ENCODE results near the gene STEAP1B. TPM values are rescaled to one million over a fixed set of nuclear protein-coding genes. Genes with fewer than 3 reads are reported as not detected.
"Not testable (repeated sequence)": the region's sequence is repeated elsewhere in the genome, so short reads cannot be mapped to it uniquely, and the experiment has no call there.

The STEAP1B gene
- polyA plus RNA-seq, 1 of the 3 experiments (the other 2 are of a cell fraction): 14.7 TPM

DNA sequence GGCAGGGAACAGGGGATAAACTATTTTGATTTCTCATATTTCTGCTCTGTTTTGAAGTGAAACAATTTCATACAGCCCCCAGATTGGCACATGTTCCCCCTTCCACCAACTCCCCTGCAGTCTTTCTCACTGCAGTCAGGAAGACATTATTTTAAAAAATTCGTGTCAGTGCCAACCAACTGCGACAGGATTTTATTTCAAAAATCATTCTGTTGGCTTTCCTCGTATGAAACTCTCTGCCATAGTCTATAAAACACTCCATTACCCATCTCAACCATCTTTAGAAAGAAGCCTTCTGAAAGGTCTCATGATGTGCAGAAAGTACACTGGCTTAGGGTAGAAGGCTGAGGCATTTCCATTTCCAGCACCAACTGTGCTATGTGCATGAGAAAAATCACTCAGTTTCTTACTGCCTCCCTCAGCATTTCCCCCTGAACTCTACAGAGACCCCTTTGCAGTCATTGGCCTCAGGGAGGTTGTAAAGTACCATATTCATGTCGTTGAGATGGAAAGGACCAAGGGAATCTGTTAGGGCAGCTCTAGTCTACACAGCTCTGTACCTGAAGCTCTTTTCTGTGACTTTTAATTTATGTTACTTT, 46.9 kb downstream of the STEAP1B start:
- TF ChIP-seq RFX5 (IDR thresholded peaks at IDR 0.05; ENCODE audit: low read length) (no peak), MEF2A (IDR thresholded peaks at IDR 0.05; ENCODE audit: borderline replicate concordance, low read depth) (no peak), FOXM1 (IDR thresholded peaks at IDR 0.05; ENCODE audit: low read depth) (no peak), MXI1 (IDR thresholded peaks at IDR 0.05; ENCODE audit: low read depth, low read length) (no peak)
- TF ChIP-seq, protein P1, sequence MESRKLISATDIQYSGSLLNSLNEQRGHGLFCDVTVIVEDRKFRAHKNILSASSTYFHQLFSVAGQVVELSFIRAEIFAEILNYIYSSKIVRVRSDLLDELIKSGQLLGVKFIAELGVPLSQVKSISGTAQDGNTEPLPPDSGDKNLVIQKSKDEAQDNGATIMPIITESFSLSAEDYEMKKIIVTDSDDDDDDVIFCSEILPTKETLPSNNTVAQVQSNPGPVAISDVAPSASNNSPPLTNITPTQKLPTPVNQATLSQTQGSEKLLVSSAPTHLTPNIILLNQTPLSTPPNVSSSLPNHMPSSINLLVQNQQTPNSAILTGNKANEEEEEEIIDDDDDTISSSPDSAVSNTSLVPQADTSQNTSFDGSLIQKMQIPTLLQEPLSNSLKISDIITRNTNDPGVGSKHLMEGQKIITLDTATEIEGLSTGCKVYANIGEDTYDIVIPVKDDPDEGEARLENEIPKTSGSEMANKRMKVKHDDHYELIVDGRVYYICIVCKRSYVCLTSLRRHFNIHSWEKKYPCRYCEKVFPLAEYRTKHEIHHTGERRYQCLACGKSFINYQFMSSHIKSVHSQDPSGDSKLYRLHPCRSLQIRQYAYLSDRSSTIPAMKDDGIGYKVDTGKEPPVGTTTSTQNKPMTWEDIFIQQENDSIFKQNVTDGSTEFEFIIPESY (IDR thresholded peaks at IDR 0.05; ENCODE audit: borderline replicate concordance, low read depth): no peak
- no peaks in the 10 kb centered on the region for H3K27me3 ChIP-seq (ENCODE audit: insufficient read depth)
- H2AFZ ChIP-seq (ENCODE audit: low read depth): no peak overlapping the region
- no peak overlapping the region for H3K4me2 ChIP-seq
- DNase-seq: no peak
- H4K20me1 ChIP-seq (ENCODE audit: insufficient read depth): no peaks in the 10 kb centered on the region
- H3K9me3 ChIP-seq: no peaks in the 10 kb centered on the region
- WGBS (ENCODE audit: low lambda C conversion rate): 60% methylated on average over 4 of the region's 4 CpGs
- H3K36me3 ChIP-seq (replicated peaks in 1 of 2; ENCODE audit: control insufficient read depth in 1 of 2, insufficient read depth in 2 of 2, low read length in 1 of 2): peaks cover 0 to 25% of the 10 kb centered on the region in 2 experiments
- no peak overlapping the region for H3K27ac ChIP-seq (ENCODE audit: low read depth in 2 of 2, low read length in 1 of 2)
- H3K9me2 ChIP-seq: no peaks in the 10 kb centered on the region
- no peaks in the 10 kb centered on the region for H3K4me1 ChIP-seq (ENCODE audit: control insufficient read depth in 1 of 2, insufficient read depth in 2 of 2, low read depth in 1 of 2, low read length in 1 of 2)
- no peak overlapping the region for H3K9ac ChIP-seq
- H3K79me2 ChIP-seq (ENCODE audit: insufficient read depth): peaks cover 3% of the 10 kb centered on the region; the same call in 1 of the 2 replicates
- H3K4me3 ChIP-seq (ENCODE audit: low read depth in 2 of 2, low read length in 1 of 2): no peak overlapping the region
- ChIA-PET POLR2A (no interaction called here), CTCF (interaction anchor here (0.6 to 3.6 kb wide), 20 partner anchors 8 to 342 kb away, joined by 3 to 24 read pairs (median 4); no protein-coding TSS in a partner anchor)
- no peaks in the 10 kb centered on the region for H3F3A ChIP-seq (replicated peaks; ENCODE audit: insufficient read depth)

DNA sequence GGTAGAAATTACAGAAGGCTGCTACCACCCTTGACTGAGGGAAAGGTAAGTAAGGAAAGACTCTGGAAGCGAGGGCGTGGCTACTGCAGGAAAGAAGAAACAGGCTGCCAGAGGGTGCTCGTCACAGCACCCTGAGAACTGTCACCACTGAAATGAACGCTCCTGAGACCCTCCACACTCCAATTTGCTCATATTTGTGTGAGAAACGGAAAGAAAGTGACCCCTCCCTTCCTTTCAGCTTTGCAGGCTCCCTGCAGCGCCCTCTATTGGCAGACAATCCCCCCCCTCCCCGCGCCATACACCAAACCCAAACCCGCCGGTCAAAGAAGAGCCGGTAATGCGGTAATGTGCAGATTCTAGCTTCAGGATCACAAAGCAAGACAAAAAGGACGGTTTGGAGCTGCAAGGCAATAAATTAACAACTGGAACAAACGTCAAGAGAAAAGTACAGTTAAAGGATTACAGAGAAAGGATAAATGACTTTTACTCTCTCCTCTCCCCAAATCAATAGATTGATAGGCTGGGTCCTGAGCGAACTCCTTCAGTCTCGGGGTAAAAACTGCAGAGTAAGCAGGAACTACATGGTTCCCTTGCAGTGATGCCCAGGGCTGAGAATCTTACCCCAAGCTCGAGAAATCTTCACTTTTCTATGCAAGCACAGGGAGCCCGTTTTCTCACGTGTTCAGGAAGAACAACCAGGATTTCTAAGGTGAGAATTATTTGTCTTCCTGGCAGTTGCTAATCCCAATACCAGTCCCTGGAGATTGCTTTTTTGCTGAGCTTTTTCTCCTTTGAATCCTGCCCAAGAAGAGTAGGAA, 47.6 kb downstream of the STEAP1B start:
- no peak overlapping the region for H3K4me2 ChIP-seq
- DNase-seq: peak; percentile 74
- POLR2A ChIA-PET: no interaction called here

DNA sequence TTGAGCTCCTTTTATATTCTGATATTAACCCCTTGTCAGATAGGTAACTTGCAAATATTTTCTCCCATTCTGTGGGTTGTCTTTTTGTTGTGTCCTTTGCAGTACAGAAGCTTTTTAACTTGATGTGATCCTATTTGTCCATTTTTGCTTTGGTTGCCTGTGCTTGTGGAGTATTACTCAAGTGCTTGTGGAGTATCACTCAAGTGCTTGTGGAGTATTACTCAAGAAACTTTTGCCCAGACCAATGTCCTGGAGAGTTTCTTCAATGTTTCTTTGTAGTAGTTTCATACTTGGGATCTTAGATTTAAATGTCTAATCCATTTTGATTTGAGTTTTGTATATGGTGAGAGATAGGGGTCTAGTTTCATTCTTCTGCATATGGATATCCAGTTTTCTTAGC, 50.0 kb downstream of the STEAP1B start:
- H3K9ac ChIP-seq; H3K27ac ChIP-seq (ENCODE audit: low read depth in 2 of 2, low read length in 1 of 2); H3F3A ChIP-seq (replicated peaks; ENCODE audit: insufficient read depth); H3K27me3 ChIP-seq (ENCODE audit: insufficient read depth); H3K4me2 ChIP-seq; H3K79me2 ChIP-seq (ENCODE audit: insufficient read depth); H2AFZ ChIP-seq (ENCODE audit: low read depth); H3K9me3 ChIP-seq; H3K4me3 ChIP-seq (ENCODE audit: low read depth in 2 of 2, low read length in 1 of 2); DNase-seq; H3K4me1 ChIP-seq (ENCODE audit: control insufficient read depth in 1 of 2, insufficient read depth in 2 of 2, low read depth in 1 of 2, low read length in 1 of 2); POLR2A ChIA-PET; H3K9me2 ChIP-seq; H4K20me1 ChIP-seq (ENCODE audit: insufficient read depth): not testable (repeated sequence)
- CTCF ChIA-PET: interaction anchor here (1.0 kb wide), 1 partner anchor 10 kb away, joined by 3 read pairs; no protein-coding TSS in a partner anchor
- peaks cover 0 to 29% of the 10 kb centered on the region in 2 experiments for H3K36me3 ChIP-seq (replicated peaks in 1 of 2; ENCODE audit: control insufficient read depth in 1 of 2, insufficient read depth in 2 of 2, low read length in 1 of 2)

More for the DNA sequence above, 47.6 kb downstream of the STEAP1B start:
- Histone ChIP-seq H3F3A (replicated peaks; ENCODE audit: insufficient read depth) (no peaks in the 10 kb centered on the region), H3K27ac (ENCODE audit: low read depth in 2 of 2, low read length in 1 of 2) (no peak overlapping the region), H3K27me3 (ENCODE audit: insufficient read depth) (no peaks in the 10 kb centered on the region), H3K9ac (no peak overlapping the region), H2AFZ (ENCODE audit: low read depth) (no peak overlapping the region), H3K79me2 (ENCODE audit: insufficient read depth) (peaks cover 3% of the 10 kb centered on the region; the same call in 1 of the 2 replicates), H4K20me1 (ENCODE audit: insufficient read depth) (no peaks in the 10 kb centered on the region), H3K4me3 (ENCODE audit: low read depth in 2 of 2, low read length in 1 of 2) (peak overlapping the region in 1 of 2 experiments; percentile 33; a peak in 1 of 4 replicates), H3K4me1 (ENCODE audit: control insufficient read depth in 1 of 2, insufficient read depth in 2 of 2, low read depth in 1 of 2, low read length in 1 of 2) (no peaks in the 10 kb centered on the region), H3K9me3 (no peaks in the 10 kb centered on the region), H3K36me3 (replicated peaks in 1 of 2; ENCODE audit: control insufficient read depth in 1 of 2, insufficient read depth in 2 of 2, low read length in 1 of 2) (peaks cover 0 to 29% of the 10 kb centered on the region in 2 experiments), H3K9me2 (no peaks in the 10 kb centered on the region)
- CTCF ChIA-PET: interaction anchor here (0.5 to 3.6 kb wide), 23 partner anchors 8 to 342 kb away, joined by 3 to 24 read pairs (median 4); no protein-coding TSS in a partner anchor
- 71% methylated on average over 19 of the region's 19 CpGs for WGBS (ENCODE audit: low lambda C conversion rate)
- TF ChIP-seq, protein P2, sequence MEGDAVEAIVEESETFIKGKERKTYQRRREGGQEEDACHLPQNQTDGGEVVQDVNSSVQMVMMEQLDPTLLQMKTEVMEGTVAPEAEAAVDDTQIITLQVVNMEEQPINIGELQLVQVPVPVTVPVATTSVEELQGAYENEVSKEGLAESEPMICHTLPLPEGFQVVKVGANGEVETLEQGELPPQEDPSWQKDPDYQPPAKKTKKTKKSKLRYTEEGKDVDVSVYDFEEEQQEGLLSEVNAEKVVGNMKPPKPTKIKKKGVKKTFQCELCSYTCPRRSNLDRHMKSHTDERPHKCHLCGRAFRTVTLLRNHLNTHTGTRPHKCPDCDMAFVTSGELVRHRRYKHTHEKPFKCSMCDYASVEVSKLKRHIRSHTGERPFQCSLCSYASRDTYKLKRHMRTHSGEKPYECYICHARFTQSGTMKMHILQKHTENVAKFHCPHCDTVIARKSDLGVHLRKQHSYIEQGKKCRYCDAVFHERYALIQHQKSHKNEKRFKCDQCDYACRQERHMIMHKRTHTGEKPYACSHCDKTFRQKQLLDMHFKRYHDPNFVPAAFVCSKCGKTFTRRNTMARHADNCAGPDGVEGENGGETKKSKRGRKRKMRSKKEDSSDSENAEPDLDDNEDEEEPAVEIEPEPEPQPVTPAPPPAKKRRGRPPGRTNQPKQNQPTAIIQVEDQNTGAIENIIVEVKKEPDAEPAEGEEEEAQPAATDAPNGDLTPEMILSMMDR (IDR thresholded peaks at IDR 0.05): peak; percentile 65
- TF ChIP-seq TCF12 (IDR thresholded peaks at IDR 0.05) (no peak), RAD21 (IDR thresholded peaks at IDR 0.05; ENCODE audit: low read length) (peak; percentile 55)
